Measurements from ENCODE around the gene PRM1. TPM values are rescaled to one million over a fixed set of nuclear protein-coding genes. Genes with fewer than 3 reads are reported as not detected.

Gene PRM1
- total RNA-seq, 1 experiment from 2014 or later, result 0.48 TPM

GRCh38 chr16:11276896-11277593, 4.1 kb downstream of the PRM1 start:
- H3K27ac Mint-ChIP-seq, result no peak overlapping the region
- H3K9me3 Mint-ChIP-seq, result peaks cover 8% of the 10 kb centered on the region
- no peak for ATAC-seq
- no peak for DNase-seq (ENCODE audit: low spot score)
- ChIA-PET POLR2A (no interaction called here), CTCF (interaction anchor here (1.8 to 3.5 kb wide), 3 partner anchors 21 to 95 kb away, joined by 6 to 14 read pairs (median 7); partner anchors contain the start of gene SOCS1)
- H3K4me3 Mint-ChIP-seq, result no peak overlapping the region
- H3K36me3 Mint-ChIP-seq, result no peaks in the 10 kb centered on the region
- peaks cover 14% of the 10 kb centered on the region for H3K4me1 Mint-ChIP-seq
- TF ChIP-seq ELF4 (CRISPR knock-in tag; IDR thresholded peaks at IDR 0.05; ENCODE audit: low read depth), result no peak
- H3K27me3 Mint-ChIP-seq (ENCODE audit: low read depth), result no peaks in the 10 kb centered on the region; the same call in 1 of the 2 replicates

GRCh38 chr16:11276143-11276895, 4.8 kb downstream of the PRM1 start, which contains the start of gene PRM2:
Gene PRM2 (minus strand): TSS chr16:11276480. CDS start chr16:11276370, 110 bp downstream.
- CTCF ChIA-PET, result interaction anchor here (0.7 to 3.5 kb wide), 5 partner anchors 15 to 95 kb away, joined by 3 to 14 read pairs (median 7); partner anchors contain the start of gene SOCS1
- Mint-ChIP-seq H3K4me3 (no peak within 1 kb of the TSS), H3K9me3 (peaks cover 8% of the 10 kb centered on the region), H3K27ac (no peak within 1 kb of the TSS), H3K4me1 (peaks cover 14% of the 10 kb centered on the region), H3K36me3 (no peaks in the 10 kb centered on the region), H3K27me3 (ENCODE audit: low read depth) (no peaks in the 10 kb centered on the region; the same call in 1 of the 2 replicates)
- DNase-seq (ENCODE audit: low spot score), result no peak
- POLR2A ChIA-PET, result interaction anchor here (0.6 kb wide), 1 partner anchor 38 kb away, joined by 3 read pairs; no protein-coding TSS in a partner anchor
- ATAC-seq, result peak; percentile 40
- TF ChIP-seq ATF1 (CRISPR knock-in tag; IDR thresholded peaks at IDR 0.05) (no peak), ATF2 (CRISPR knock-in tag; IDR thresholded peaks at IDR 0.05; ENCODE audit: borderline replicate concordance, low read depth) (no peak), ELF4 (CRISPR knock-in tag; IDR thresholded peaks at IDR 0.05; ENCODE audit: low read depth) (no peak), ZSCAN18 (CRISPR knock-in tag; IDR thresholded peaks at IDR 0.05) (no peak), GRHL2 (CRISPR knock-in tag; IDR thresholded peaks at IDR 0.05; ENCODE audit: insufficient replicate concordance, severe bottlenecking) (no peak), TP53 (CRISPR knock-in tag; IDR thresholded peaks at IDR 0.05) (no peak), ERG (CRISPR knock-in tag; IDR thresholded peaks at IDR 0.05) (no peak), OVOL2 (CRISPR knock-in tag; IDR thresholded peaks at IDR 0.05; ENCODE audit: borderline replicate concordance) (no peak), RELA (CRISPR knock-in tag; IDR thresholded peaks at IDR 0.05; ENCODE audit: borderline replicate concordance) (no peak)

GRCh38 chr16:11274964-11275363, 6.2 kb downstream of the PRM1 start:
- Mint-ChIP-seq H3K36me3 (no peaks in the 10 kb centered on the region), H3K27ac (peak overlapping the region; percentile 67), H3K4me1 (peaks cover 9% of the 10 kb centered on the region), H3K9me3 (peaks cover 8% of the 10 kb centered on the region), H3K4me3 (no peak overlapping the region), H3K27me3 (ENCODE audit: low read depth) (no peaks in the 10 kb centered on the region; the same call in 1 of the 2 replicates)
- DNase-seq (ENCODE audit: low spot score) (no peak), ATAC-seq (no peak)
- ChIA-PET POLR2A (no interaction called here), CTCF (interaction anchor here (1.8 to 2.1 kb wide), 2 partner anchors 82 to 97 kb away, joined by 6 to 15 read pairs; no protein-coding TSS in a partner anchor)
- TF ChIP-seq CREB1 (CRISPR knock-in tag; IDR thresholded peaks at IDR 0.05), result no peak
- no peak for TF ChIP-seq ZNF671 (CRISPR knock-in tag; IDR thresholded peaks at IDR 0.05)
- no peak for TF ChIP-seq ZNF232 (CRISPR knock-in tag; IDR thresholded peaks at IDR 0.05)
- TF ChIP-seq ZBTB21 (CRISPR knock-in tag; IDR thresholded peaks at IDR 0.05; ENCODE audit: borderline replicate concordance), result no peak
- TF ChIP-seq MLX (CRISPR knock-in tag; IDR thresholded peaks at IDR 0.05), result no peak
- no peak for TF ChIP-seq ERG (CRISPR knock-in tag; IDR thresholded peaks at IDR 0.05)
- TF ChIP-seq ATF3 (CRISPR knock-in tag; conservative IDR thresholded peaks at IDR 0.05), result no peak
- no peak for TF ChIP-seq PRDM15 (CRISPR knock-in tag; IDR thresholded peaks at IDR 0.05)
- no peak for TF ChIP-seq TEAD4 (CRISPR knock-in tag; IDR thresholded peaks at IDR 0.05)
- TF ChIP-seq ZNF121 (CRISPR knock-in tag; IDR thresholded peaks at IDR 0.05), result no peak

All from WTC11 (cell line).